ENCODE data around the gene MAGEA2. TPM values are rescaled to one million over a fixed set of nuclear protein-coding genes. Genes with fewer than 3 reads are reported as not detected.
"Not testable (repeated sequence)": the region's sequence is repeated elsewhere in the genome, so short reads cannot be mapped to it uniquely, and the experiment has no call there.

The MAGEA2 gene
- 55.9 and 66.3 TPM in 2 replicates for polyA plus RNA-seq (2012; rRNA removed)
- polyA plus RNA-seq (2012; cell fraction: cytosol; rRNA removed), result 49.3 and 51.4 TPM in 2 replicates
- polyA plus RNA-seq (2012; cell fraction: nucleus; rRNA removed), result 81.6 and 96.1 TPM in 2 replicates

GRCh38 chrX:152753686-152754650, at the start of gene MAGEA2:
Gene MAGEA2, minus strand, starts transcription at chrX:152753842. Its CDS starts 2,479 bp downstream, at chrX:152751363.
- H3K4me1 ChIP-seq (ENCODE audit: control insufficient read depth in 1 of 2, insufficient read depth in 2 of 2, low read depth in 1 of 2, low read length in 1 of 2), result not testable (repeated sequence)

GRCh38 chrX:152798945-152799344, 45.3 kb upstream of the MAGEA2 start:
- 71% methylated on average over 1 of the region's 1 CpG for WGBS (ENCODE audit: low lambda C conversion rate)
- POLR2A ChIA-PET, result no interaction called here

More at GRCh38 chrX:152753686-152754650, at the start of gene MAGEA2:
- H3K79me2 ChIP-seq (ENCODE audit: insufficient read depth); H4K20me1 ChIP-seq (ENCODE audit: insufficient read depth); H3K9me2 ChIP-seq; H3K4me2 ChIP-seq; H3K27me3 ChIP-seq (ENCODE audit: insufficient read depth); H3K27ac ChIP-seq (ENCODE audit: low read depth in 2 of 2, low read length in 1 of 2); H3K36me3 ChIP-seq (replicated peaks in 1 of 2; ENCODE audit: control insufficient read depth in 1 of 2, insufficient read depth in 2 of 2, low read length in 1 of 2); CTCF ChIA-PET; DNase-seq; POLR2A ChIA-PET; H3F3A ChIP-seq (replicated peaks; ENCODE audit: insufficient read depth); H2AFZ ChIP-seq (ENCODE audit: low read depth); H3K4me3 ChIP-seq (ENCODE audit: low read depth in 2 of 2, low read length in 1 of 2); H3K9ac ChIP-seq; H3K9me3 ChIP-seq: not testable (repeated sequence)
- WGBS (ENCODE audit: low lambda C conversion rate), result no CpG with 5 or more reads among the region's 35 CpGs

More at GRCh38 chrX:152798945-152799344, 45.3 kb upstream of the MAGEA2 start:
- no peak overlapping the region for H3K4me2 ChIP-seq
- no peak overlapping the region for H3K9ac ChIP-seq
- no peak for DNase-seq
- H4K20me1 ChIP-seq (ENCODE audit: insufficient read depth), result no peaks in the 10 kb centered on the region
- no peak overlapping the region for H3K4me3 ChIP-seq (ENCODE audit: low read depth in 2 of 2, low read length in 1 of 2)
- TF ChIP-seq RAD21 (IDR thresholded peaks at IDR 0.05; ENCODE audit: low read length) (no peak), GABPA (IDR thresholded peaks at IDR 0.05; ENCODE audit: low read depth) (no peak), FOXJ3 (CRISPR knock-in tag; IDR thresholded peaks at IDR 0.05) (no peak), RFX5 (IDR thresholded peaks at IDR 0.05; ENCODE audit: low read length) (no peak), CHD2 (IDR thresholded peaks at IDR 0.05; ENCODE audit: low read length, partially characterized antibody) (no peak), POLR2AphosphoS5 (IDR thresholded peaks at IDR 0.05; ENCODE audit: low read depth, low read length) (no peak), PBX3 (IDR thresholded peaks at IDR 0.05) (no peak), IRF3 (IDR thresholded peaks at IDR 0.05; ENCODE audit: low read depth, low read length) (no peak), ZBTB33 (IDR thresholded peaks at IDR 0.05; ENCODE audit: borderline replicate concordance, low read depth) (no peak), MAX (IDR thresholded peaks at IDR 0.05; ENCODE audit: low read depth) (no peak), EZH2phosphoT487 (IDR thresholded peaks at IDR 0.05; ENCODE audit: borderline replicate concordance, low read depth) (no peak), SIN3A (IDR thresholded peaks at IDR 0.05; ENCODE audit: borderline replicate concordance, low read depth, low read length) (no peak), SMC3 (IDR thresholded peaks at IDR 0.05; ENCODE audit: low read depth, low read length) (no peak), USF1 (IDR thresholded peaks at IDR 0.05; ENCODE audit: borderline replicate concordance, low read depth) (no peak), EP300 (IDR thresholded peaks at IDR 0.05; ENCODE audit: borderline replicate concordance in 1 of 2, low read depth in 1 of 2, low read length in 1 of 2) (no peak), NFIC (IDR thresholded peaks at IDR 0.05; ENCODE audit: borderline replicate concordance) (no peak), FOXM1 (IDR thresholded peaks at IDR 0.05; ENCODE audit: low read depth) (no peak), FOSL2 (IDR thresholded peaks at IDR 0.05; ENCODE audit: borderline replicate concordance, low read depth) (no peak), TCF12 (IDR thresholded peaks at IDR 0.05) (no peak), MXI1 (IDR thresholded peaks at IDR 0.05; ENCODE audit: low read depth, low read length) (no peak)
- no peaks in the 10 kb centered on the region for H3K36me3 ChIP-seq (replicated peaks in 1 of 2; ENCODE audit: control insufficient read depth in 1 of 2, insufficient read depth in 2 of 2, low read length in 1 of 2)
- no peaks in the 10 kb centered on the region for H3K27me3 ChIP-seq (ENCODE audit: insufficient read depth)
- no peaks in the 10 kb centered on the region for H3K4me1 ChIP-seq (ENCODE audit: control insufficient read depth in 1 of 2, insufficient read depth in 2 of 2, low read depth in 1 of 2, low read length in 1 of 2)
- H3K9me2 ChIP-seq, result no peaks in the 10 kb centered on the region
- H3K79me2 ChIP-seq (ENCODE audit: insufficient read depth), result no peaks in the 10 kb centered on the region
- CTCF ChIA-PET, result interaction anchor here (0.6 to 1.1 kb wide), 2 partner anchors 127 to 157 kb away, joined by 3 read pairs; no protein-coding TSS in a partner anchor
- no peaks in the 10 kb centered on the region for H3K9me3 ChIP-seq
- H3F3A ChIP-seq (replicated peaks; ENCODE audit: insufficient read depth), result no peaks in the 10 kb centered on the region
- no peak overlapping the region for H3K27ac ChIP-seq (ENCODE audit: low read depth in 2 of 2, low read length in 1 of 2)
- H2AFZ ChIP-seq (ENCODE audit: low read depth), result no peak overlapping the region
